Osteocyte (in vitro differentiated cells): ENCODE results near the gene SPATA31C2. TPM values are rescaled to one million over a fixed set of nuclear protein-coding genes. Genes with fewer than 3 reads are reported as not detected.
"Not testable (repeated sequence)": the region's sequence is repeated elsewhere in the genome, so short reads cannot be mapped to it uniquely, and the experiment has no call there.

Experiments
- DNase-seq: peaks from one replicate; pipeline ENCODE4 v3.0.0; 2021; ENCODE audit warnings: mixed read lengths; ENCODE audit not compliant: unreplicated experiment; ENCODE audit errors: extremely low spot score
- H3K27ac Mint-ChIP-seq: one replicate; pipeline ENCODE4 v1.8.0; 2021; ENCODE audit warnings: mild to moderate bottlenecking, mixed read lengths; ENCODE audit not compliant: unreplicated experiment
- H3K27me3 Mint-ChIP-seq: one replicate; pipeline ENCODE4 v1.8.0; 2021; ENCODE audit warnings: mixed read lengths; ENCODE audit not compliant: unreplicated experiment
- H3K36me3 Mint-ChIP-seq: one replicate; pipeline ENCODE4 v1.8.0; 2021; ENCODE audit warnings: mixed read lengths; ENCODE audit not compliant: unreplicated experiment
- H3K4me1 Mint-ChIP-seq: one replicate; pipeline ENCODE4 v1.8.0; 2021; ENCODE audit warnings: mixed read lengths; ENCODE audit not compliant: unreplicated experiment
- H3K4me3 Mint-ChIP-seq: one replicate; pipeline ENCODE4 v1.8.0; 2021; ENCODE audit warnings: mild to moderate bottlenecking, moderate library complexity, mixed read lengths; ENCODE audit not compliant: unreplicated experiment
- H3K9me3 Mint-ChIP-seq: one replicate; pipeline ENCODE4 v1.8.0; 2021; ENCODE audit warnings: mixed read lengths; ENCODE audit not compliant: unreplicated experiment
- CTCF ChIP-seq: fragments of 200-600 bp; sonication (generic); IDR thresholded peaks from 2 replicates; pipeline ENCODE4 v1.5.0; 2021; ENCODE audit warnings: antibody characterized with exemption, mild to moderate bottlenecking, moderate library complexity
- total RNA-seq: library from RNA; stranded (reverse); gene quantifications from 2 replicates; pipeline ENCODE4 v1.2.1, GENCODE V29; 2021

The SPATA31C2 gene
- total RNA-seq, 1 donor from 2014 or later = not detected

- Mint-ChIP-seq H3K36me3 (no peaks in the 10 kb centered on the region), H3K4me1 (no peaks in the 10 kb centered on the region), H3K27ac (no peak overlapping the region), H3K9me3 (no peaks in the 10 kb centered on the region), H3K27me3 (peaks cover 14% of the 10 kb centered on the region), H3K4me3 (no peak overlapping the region)
- no peak for TF ChIP-seq CTCF
- DNase-seq = no peak
Measured at GRCh38 chr9:88164850-88165249, 26.6 kb upstream of the SPATA31C2 start.

DNA sequence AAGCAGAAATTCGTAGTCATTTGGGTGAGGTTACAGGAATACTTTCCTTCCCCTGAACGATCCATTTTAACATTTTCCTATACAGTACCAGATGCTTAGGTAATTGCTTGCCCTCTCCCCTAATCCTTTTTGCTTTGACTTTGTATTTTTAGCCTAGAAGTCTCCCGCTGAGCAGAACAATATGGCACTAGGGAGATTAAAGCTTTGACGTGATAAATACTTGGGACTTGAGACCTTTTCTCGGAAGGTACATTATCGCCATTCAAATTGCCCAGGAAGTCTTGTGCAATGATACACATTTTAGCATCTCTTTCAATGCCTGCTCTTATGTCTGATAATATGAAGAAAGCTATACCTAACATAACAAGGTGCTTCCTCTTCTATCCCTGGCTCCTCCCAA lies 22.9 kb upstream of the SPATA31C2 start:
- Mint-ChIP-seq H3K9me3 (no peaks in the 10 kb centered on the region), H3K4me1 (no peaks in the 10 kb centered on the region), H3K4me3 (no peak overlapping the region), H3K27ac (no peak overlapping the region), H3K36me3 (no peaks in the 10 kb centered on the region), H3K27me3 (peaks cover 22% of the 10 kb centered on the region)
- DNase-seq = no peak
- TF ChIP-seq CTCF = no peak

- no peak for TF ChIP-seq CTCF
- H3K4me1 Mint-ChIP-seq = no peaks in the 10 kb centered on the region
- no peak overlapping the region for H3K27ac Mint-ChIP-seq
- no peak for DNase-seq
- no peak overlapping the region for H3K4me3 Mint-ChIP-seq
- H3K27me3 Mint-ChIP-seq = peaks cover 41% of the 10 kb centered on the region
- H3K9me3 Mint-ChIP-seq = no peaks in the 10 kb centered on the region
- no peaks in the 10 kb centered on the region for H3K36me3 Mint-ChIP-seq
Measured at GRCh38 chr9:88143957-88144625, 5.8 kb upstream of the SPATA31C2 start.

DNA sequence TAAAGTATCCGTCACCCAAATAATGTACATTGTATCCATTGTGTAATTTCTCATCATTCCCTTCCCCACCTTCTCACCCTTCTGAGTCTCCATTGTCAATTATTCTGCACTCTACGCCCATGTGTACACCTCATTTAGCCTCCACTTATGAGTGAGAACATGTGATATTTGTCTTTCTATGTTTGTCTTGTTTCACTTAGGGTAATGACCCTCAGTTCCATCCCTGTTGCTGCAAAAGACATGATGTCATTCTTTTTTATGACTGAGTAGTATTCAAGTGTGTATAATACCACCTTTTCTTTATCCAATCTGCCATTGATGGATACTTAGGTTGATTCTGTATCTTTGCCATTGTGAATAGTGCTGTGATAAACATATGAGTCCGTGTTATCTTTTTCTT lies 4.9 kb upstream of the SPATA31C2 start:
- Mint-ChIP-seq H3K4me3 (no peak overlapping the region), H3K36me3 (no peaks in the 10 kb centered on the region), H3K27me3 (peaks cover 37% of the 10 kb centered on the region), H3K4me1 (no peaks in the 10 kb centered on the region), H3K27ac (no peak overlapping the region), H3K9me3 (no peaks in the 10 kb centered on the region)
- TF ChIP-seq CTCF = no peak
- DNase-seq = no peak

DNA sequence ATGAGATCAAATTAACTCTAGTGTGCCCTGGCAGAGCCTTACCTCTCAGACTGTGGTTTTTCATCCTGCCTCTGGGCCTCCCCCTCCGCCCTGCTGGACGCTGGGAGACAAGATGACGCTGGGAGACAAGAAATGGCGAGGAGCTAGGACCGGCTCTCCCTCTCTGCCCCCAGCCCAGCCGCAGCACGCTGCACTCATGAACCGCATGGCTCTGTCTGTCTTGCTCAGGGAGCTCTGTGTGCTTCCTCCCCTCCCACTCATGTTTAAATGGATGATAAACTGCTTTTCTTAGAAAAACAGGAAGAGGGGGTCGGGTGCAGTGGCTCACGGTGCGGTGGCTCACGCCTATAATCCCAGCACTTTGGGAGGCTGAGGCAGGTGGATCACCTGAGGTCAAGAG lies 4.7 kb downstream of the SPATA31C2 start:
- H3K9me3 Mint-ChIP-seq, H3K27ac Mint-ChIP-seq, H3K4me3 Mint-ChIP-seq, H3K4me1 Mint-ChIP-seq, H3K36me3 Mint-ChIP-seq, H3K27me3 Mint-ChIP-seq: not testable (repeated sequence)
- DNase-seq = peak; percentile 77

DNA sequence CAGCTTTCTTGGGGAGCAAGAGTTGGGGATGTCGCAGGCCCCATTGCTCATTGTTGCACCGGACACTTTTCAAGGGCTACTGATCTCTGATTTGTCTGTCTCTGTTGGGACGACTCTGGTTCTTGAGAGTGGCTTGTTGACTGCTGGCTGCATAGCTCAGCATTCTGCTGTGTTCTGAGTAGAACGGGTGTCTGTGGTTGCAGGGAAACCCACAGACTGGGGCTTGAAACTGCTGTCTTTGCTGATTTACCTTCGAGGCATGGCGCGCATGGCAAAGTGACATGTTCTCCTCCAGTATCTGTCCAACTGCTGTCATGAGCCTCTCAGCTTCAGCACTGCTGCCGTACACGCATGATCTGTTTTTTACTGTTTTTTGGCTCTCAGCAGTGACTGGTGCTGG lies 8.7 kb downstream of the SPATA31C2 start:
- not testable (repeated sequence) for H3K9me3 Mint-ChIP-seq, H3K27ac Mint-ChIP-seq, H3K36me3 Mint-ChIP-seq, DNase-seq, H3K27me3 Mint-ChIP-seq, H3K4me3 Mint-ChIP-seq, H3K4me1 Mint-ChIP-seq

- not testable (repeated sequence) for H3K27me3 Mint-ChIP-seq, H3K4me3 Mint-ChIP-seq, H3K27ac Mint-ChIP-seq, H3K36me3 Mint-ChIP-seq, DNase-seq, H3K9me3 Mint-ChIP-seq, H3K4me1 Mint-ChIP-seq
Measured at GRCh38 chr9:88127700-88128300, 10.5 kb downstream of the SPATA31C2 start.

- not testable (repeated sequence) for H3K27me3 Mint-ChIP-seq, H3K4me1 Mint-ChIP-seq, H3K9me3 Mint-ChIP-seq, H3K4me3 Mint-ChIP-seq, H3K27ac Mint-ChIP-seq, DNase-seq, H3K36me3 Mint-ChIP-seq
Measured at GRCh38 chr9:88123413-88123812, 14.9 kb downstream of the SPATA31C2 start.

DNA sequence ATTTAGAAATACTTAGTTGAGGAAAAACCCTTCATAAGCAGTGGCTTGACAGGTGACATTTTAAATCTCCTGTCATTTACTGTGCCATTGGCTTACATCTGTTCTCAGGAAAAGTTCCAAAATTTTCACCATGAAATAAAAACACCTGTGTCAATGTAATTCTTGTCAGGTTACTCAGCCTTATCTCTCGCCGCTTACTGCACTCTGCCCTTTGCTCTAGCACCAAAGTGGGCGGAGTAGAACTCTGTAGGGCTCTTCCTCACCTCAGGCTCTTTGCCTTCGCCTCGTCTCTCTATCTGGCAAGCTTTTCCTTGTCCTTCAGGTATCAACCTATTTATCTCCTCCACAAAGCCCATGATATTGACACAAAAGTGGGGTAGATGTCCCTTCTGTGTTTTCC lies 20.2 kb downstream of the SPATA31C2 start:
- not testable (repeated sequence) for H3K4me3 Mint-ChIP-seq, H3K27ac Mint-ChIP-seq, H3K27me3 Mint-ChIP-seq, H3K36me3 Mint-ChIP-seq, H3K9me3 Mint-ChIP-seq, DNase-seq, H3K4me1 Mint-ChIP-seq
